Aorta (tissue), 5 donors: ENCODE data around the gene MYO18A. TPM values are rescaled to one million over a fixed set of nuclear protein-coding genes. Genes with fewer than 3 reads are reported as not detected.

Experiments used
- ATAC-seq: fragments of 200-7000 bp; cut with Tn5 transposase; one replicate; pipeline ENCODE4 v1.9.1; 2022; ENCODE audit warnings: moderate library complexity; ENCODE audit not compliant: low FRiP score
- DNase-seq, 2 donors: peaks; one replicate each; pipeline ENCODE4 v3.0.0-alpha.2; 2020
- H3K27ac ChIP-seq, 2 donors: one replicate each; pipeline ENCODE4 v1.5.1; 2013; ENCODE audit warnings: low read length in 2 of 2, mild to moderate bottlenecking in 2 of 2, moderate library complexity in 2 of 2, control low read depth in 1 of 2, inconsistent platforms in 1 of 2, low read depth in 1 of 2
- H3K27me3 ChIP-seq, 2 donors: one replicate each; pipeline ENCODE4 v1.6.1; 2013; ENCODE audit warnings: control low read depth in 1 of 2, low read length in 1 of 2, mild to moderate bottlenecking in 1 of 2, moderate library complexity in 1 of 2; ENCODE audit not compliant: insufficient read depth in 2 of 2, control insufficient read depth in 1 of 2
- H3K36me3 ChIP-seq, 2 donors: one replicate each; pipeline ENCODE4 v1.6.1; 2013; ENCODE audit warnings: control low read depth in 1 of 2, low read length in 1 of 2, mild to moderate bottlenecking in 1 of 2; ENCODE audit not compliant: insufficient read depth in 2 of 2, control insufficient read depth in 1 of 2
- H3K4me1 ChIP-seq, 2 donors: one replicate each; pipeline ENCODE4 v1.6.1; 2013; ENCODE audit warnings: low read length in 2 of 2, control low read depth in 1 of 2, mild to moderate bottlenecking in 1 of 2, moderate library complexity in 1 of 2; ENCODE audit not compliant: insufficient read depth in 2 of 2, control insufficient read depth in 1 of 2
- H3K4me3 ChIP-seq, 2 donors: one replicate each; pipeline ENCODE4 v1.5.1; 2013; ENCODE audit warnings: low read length in 2 of 2, control low read depth in 1 of 2, mild to moderate bottlenecking in 1 of 2
- H3K9me3 ChIP-seq: one replicate; pipeline ENCODE4 v1.6.1; 2013; ENCODE audit warnings: mild to moderate bottlenecking, low read length; ENCODE audit not compliant: control insufficient read depth
- WGBS, 2 donors: extraction: QIAGEN DNeasy Blood & Tissue Kit; methylation state at CpG; one replicate each; pipeline ENCODE4 v1.1.7; 2013; 5-methylcytosine and 5-hydroxymethylcytosine counted together
- intact Hi-C, 2 donors: fragments of 100-400 bp; cut with DNase I; formaldehyde crosslinking; loops; one replicate each; pipeline versions ENCODE4 v1.14.2 to v1.15.0; 2022
- polyA plus RNA-seq, 2 donors: library from polyadenylated mRNA; stranded (reverse); fragments of 200-250 nt; gene quantifications; one replicate each; pipeline ENCODE4 v1.2.3, GENCODE V29; 2013
- total RNA-seq, 2 donors: library from RNA; stranded (reverse); fragmentation: NEBNext Ultra II Directional; extraction: Animal tissue kit (Norgen Biotek cat#: 25700); gene quantifications; one replicate each; pipeline ENCODE4 v1.2.1, GENCODE V29; 2021
- donor health status: healthy with polysubstance abuse.
- donor health status: Bipolar disorder and iron deficiency.
- donor health status: DM: no; HTN: no; CAD: no.
- donor health status: DM: no; HTN: no; CAD: no.
- donor health status: DM: yes; HTN: yes; CAD: no.

The MYO18A gene
- total and polyA plus RNA-seq, 4 donors: 17.4 to 116 (median 104) TPM

- Histone ChIP-seq H3K4me3 (no peak overlapping the region), H3K36me3 (no peaks in the 10 kb centered on the region), H3K4me1 (no peaks in the 10 kb centered on the region), H3K9me3 (no peaks in the 10 kb centered on the region), H3K27me3 (no peaks in the 10 kb centered on the region), H3K27ac (no peak overlapping the region)
- ATAC-seq (no peak), DNase-seq (no peak)
- intact Hi-C loops: no loop called here
- 92% methylated on average over 3 of the region's 3 CpGs for WGBS, 2 donors
These were observed 136.6 kb downstream of the MYO18A start for GRCh38 chr17:29043539-29044145.

GRCh38 chr17:29042679-29043538 lies 137.3 kb downstream of the MYO18A start, which contains the start of gene PIPOX:
Gene PIPOX, plus strand, starts transcription at chr17:29043141. Its CDS starts 85 bp downstream, at chr17:29043226.
- ATAC-seq (peak; percentile 57), DNase-seq (peak in 1 of 2 donors; percentile 65)
- Histone ChIP-seq H3K36me3 (no peaks in the 10 kb centered on the region), H3K9me3 (no peaks in the 10 kb centered on the region), H3K4me3 (no peak within 1 kb of the TSS), H3K27me3 (peaks cover 0 to 4% of the 10 kb centered on the region in 2 donors), H3K27ac (no peak within 1 kb of the TSS), H3K4me1 (no peaks in the 10 kb centered on the region)
- intact Hi-C loops: no loop called here
- 42 to 46% methylated on average over 13 of the region's 13 CpGs for WGBS, 2 donors

DNA sequence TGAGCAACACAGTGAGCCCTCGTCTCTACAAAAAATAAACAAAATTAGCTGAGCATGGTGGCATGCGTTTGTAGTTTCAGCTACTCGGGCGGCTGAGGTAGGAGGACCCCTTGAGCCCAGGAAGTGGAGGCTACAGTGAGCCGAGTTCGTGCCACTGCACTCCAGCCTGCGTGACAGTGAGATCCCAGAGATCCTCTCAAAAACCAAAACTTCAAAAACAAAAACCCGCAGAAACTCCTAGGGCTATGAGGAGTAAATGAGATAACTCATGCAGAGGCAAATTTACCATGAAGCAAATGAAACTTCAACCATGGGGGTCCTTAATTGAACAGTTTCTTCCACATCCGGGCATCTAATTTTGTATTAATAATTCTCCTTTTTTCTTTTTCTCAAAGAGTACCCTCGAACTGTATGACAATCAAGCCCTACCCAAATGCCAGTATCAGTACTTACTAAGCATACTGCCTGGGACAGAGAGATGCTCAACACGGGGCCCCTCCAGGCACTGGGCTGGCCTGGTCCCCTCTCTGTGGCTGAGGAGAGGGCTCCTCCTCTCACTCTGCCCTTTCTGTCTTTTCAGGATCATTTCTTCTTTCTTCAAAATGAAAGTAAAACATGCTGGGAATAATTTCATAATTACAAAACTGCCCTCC lies 138.0 kb downstream of the MYO18A start:
- DNase-seq (no peak), ATAC-seq (no peak)
- Histone ChIP-seq H3K27me3 (peaks cover 0 to 4% of the 10 kb centered on the region in 2 donors), H3K27ac (no peak overlapping the region), H3K9me3 (no peaks in the 10 kb centered on the region), H3K4me3 (no peak overlapping the region), H3K36me3 (no peaks in the 10 kb centered on the region), H3K4me1 (no peaks in the 10 kb centered on the region)
- intact Hi-C loops: no loop called here
- 77 to 84% methylated on average over 11 of the region's 11 CpGs for WGBS, 2 donors

- Histone ChIP-seq H3K4me1 (no peaks in the 10 kb centered on the region), H3K36me3 (no peaks in the 10 kb centered on the region), H3K27me3 (peaks cover 0 to 4% of the 10 kb centered on the region in 2 donors), H3K4me3 (no peak overlapping the region), H3K27ac (no peak overlapping the region), H3K9me3 (no peaks in the 10 kb centered on the region)
- ATAC-seq (no peak), DNase-seq (no peak)
- intact Hi-C loops: no loop called here
- 87 to 90% methylated on average over 6 of the region's 6 CpGs for WGBS, 2 donors
These were observed 138.6 kb downstream of the MYO18A start for GRCh38 chr17:29041571-29041970.

DNA sequence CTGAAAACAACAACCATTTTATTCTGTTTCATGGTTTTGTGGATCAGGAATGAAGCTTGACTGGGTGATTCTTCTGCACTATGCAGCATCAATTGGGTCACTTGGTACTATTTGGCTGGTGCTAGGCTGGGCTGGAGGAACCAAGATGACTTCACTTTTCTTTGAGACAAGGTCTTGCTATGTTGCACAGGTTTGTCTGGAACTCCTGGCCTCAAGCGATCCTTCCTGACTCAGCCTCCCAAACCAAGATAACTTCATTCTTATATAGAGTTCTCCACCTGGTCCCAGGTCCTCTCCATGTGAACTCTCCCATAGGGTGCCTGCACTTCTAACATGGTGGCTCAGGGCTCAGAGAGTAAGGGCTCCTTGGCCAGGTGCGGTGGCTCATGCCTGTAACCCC lies 139.1 kb downstream of the MYO18A start:
- intact Hi-C loops: no loop called here
- no peak for ATAC-seq
- Histone ChIP-seq H3K4me3 (no peak overlapping the region), H3K27ac (no peak overlapping the region), H3K9me3 (no peaks in the 10 kb centered on the region), H3K4me1 (no peaks in the 10 kb centered on the region), H3K36me3 (no peaks in the 10 kb centered on the region), H3K27me3 (peaks cover 0 to 4% of the 10 kb centered on the region in 2 donors)
- WGBS, 2 donors: 97 to 98% methylated on average over 2 of the region's 2 CpGs
- DNase-seq: no peak

DNA sequence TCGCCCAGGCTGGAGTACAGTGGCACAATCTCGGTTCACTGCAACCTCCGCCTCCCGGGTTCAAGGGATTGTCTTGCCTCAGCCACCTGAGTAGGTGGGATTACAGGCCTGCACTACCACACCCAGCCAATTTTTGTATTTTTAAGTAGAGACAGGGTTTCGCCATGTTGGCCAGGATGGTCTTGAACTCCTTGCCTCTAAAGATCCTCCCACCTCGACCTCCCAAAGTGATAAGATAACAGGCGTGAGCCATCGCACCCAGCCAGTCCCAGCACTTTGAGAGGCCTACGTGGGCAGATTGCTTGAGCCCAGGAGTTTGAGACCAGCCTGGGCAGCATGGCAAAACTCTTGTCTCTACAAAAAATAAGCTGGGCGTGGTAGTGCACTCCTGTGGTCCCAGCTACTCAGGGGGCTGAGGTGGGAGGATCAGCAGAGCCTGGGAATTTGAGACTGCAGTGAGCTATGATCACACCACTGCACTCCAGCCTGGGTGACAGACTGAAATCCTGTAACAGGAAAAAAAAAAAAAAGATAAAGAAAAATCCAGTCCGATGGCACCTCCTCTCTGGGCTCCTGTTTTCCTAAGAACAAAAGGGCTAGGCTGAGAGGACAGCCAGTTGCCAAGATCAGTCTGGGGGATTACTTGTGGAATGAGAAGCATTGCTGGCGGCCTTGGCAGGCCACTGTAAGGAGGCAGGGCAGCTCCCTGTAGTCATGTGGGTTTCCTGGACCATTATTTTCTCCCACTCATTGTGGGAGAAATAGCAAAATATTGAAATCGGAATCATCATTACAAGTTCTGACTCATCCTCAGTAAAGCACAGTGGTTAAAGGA lies 140.2 kb downstream of the MYO18A start:
- Histone ChIP-seq H3K27ac (no peak overlapping the region), H3K4me1 (no peaks in the 10 kb centered on the region), H3K36me3 (no peaks in the 10 kb centered on the region), H3K4me3 (no peak overlapping the region), H3K9me3 (peaks cover 4% of the 10 kb centered on the region), H3K27me3 (peaks cover 0 to 4% of the 10 kb centered on the region in 2 donors)
- 82% methylated on average over 13 of the region's 13 CpGs for WGBS, 2 donors
- ATAC-seq (no peak), DNase-seq (no peak)
- intact Hi-C loops: no loop called here

DNA sequence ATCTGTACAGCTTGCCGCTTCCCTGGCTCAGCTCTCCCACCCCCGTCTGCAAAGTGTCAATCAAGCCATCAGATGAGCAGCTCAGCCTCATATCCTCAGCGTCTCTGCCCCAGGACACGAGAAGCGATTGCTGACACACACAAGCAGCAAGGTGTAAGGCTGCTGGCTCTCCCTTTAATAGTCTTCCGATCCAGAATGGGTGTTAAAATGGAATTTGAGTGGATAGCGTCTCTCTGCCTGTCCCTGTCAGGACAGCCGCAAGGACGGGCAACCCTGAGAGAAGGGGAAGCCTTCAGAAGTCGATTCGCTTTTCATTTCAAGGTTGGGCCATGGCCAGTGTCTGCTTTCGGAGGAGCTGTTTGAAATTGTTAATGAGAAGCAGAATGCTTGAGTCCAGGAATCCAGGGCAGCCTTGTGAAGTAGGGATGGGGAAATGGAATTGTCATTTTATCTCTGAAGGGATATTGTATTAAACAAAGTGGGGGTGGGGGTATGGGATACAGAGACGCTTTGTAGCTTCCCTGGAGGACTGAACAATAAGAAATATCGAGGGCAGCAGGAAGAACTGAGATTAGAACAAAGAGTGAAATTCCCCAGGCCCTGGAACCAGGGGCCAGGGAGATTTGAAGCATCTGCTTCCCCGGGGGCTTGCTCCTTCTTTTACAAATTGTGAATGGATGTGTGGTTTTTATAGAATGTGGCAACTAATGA lies 142.0 kb downstream of the MYO18A start:
- intact Hi-C loops: no loop called here
- Histone ChIP-seq H3K4me1 (no peaks in the 10 kb centered on the region), H3K4me3 (no peak overlapping the region), H3K27me3 (peaks cover 0 to 7% of the 10 kb centered on the region in 2 donors), H3K27ac (no peak overlapping the region), H3K9me3 (peaks cover 11% of the 10 kb centered on the region), H3K36me3 (no peaks in the 10 kb centered on the region)
- ATAC-seq (no peak), DNase-seq (no peak)
- 29 to 34% methylated on average over 15 of the region's 15 CpGs for WGBS, 2 donors

DNA sequence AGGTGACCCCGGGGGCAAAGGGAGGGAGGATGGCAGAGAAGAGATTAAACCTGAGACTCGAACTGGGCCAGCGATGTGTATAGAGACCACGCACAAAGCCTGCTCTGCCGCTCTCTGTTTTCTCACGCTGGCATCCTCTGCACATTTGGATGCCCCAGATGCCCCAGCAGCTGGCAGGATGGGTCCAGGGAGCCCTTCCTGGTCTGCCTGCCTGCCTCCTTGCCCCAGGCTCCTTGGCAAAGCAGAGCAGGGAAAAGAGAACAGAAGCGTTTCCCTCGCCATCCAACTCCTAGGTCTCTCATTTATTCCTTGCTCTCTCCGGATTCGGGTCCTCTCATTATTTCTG lies 142.5 kb downstream of the MYO18A start:
- DNase-seq (no peak), ATAC-seq (no peak)
- intact Hi-C loops: no loop called here
- no peak overlapping the region for H3K4me3 ChIP-seq
- H3K27me3 ChIP-seq: peaks cover 0 to 9% of the 10 kb centered on the region in 2 donors
- no peaks in the 10 kb centered on the region for H3K36me3 ChIP-seq
- peaks cover 11% of the 10 kb centered on the region for H3K9me3 ChIP-seq
- whole genome bisulfite sequencing, 2 donors: 72 to 79% methylated on average over 10 of the region's 10 CpGs
- H3K4me1 ChIP-seq: no peaks in the 10 kb centered on the region
- H3K27ac ChIP-seq: no peak overlapping the region
